ENCODE data around the gene NPAS3. TPM values are rescaled to one million over a fixed set of nuclear protein-coding genes. Genes with fewer than 3 reads are reported as not detected.

Gene NPAS3
- total and polyA plus RNA-seq, 2 donors (not counting 3 experiments of a cell fraction or from before 2014, with no cell fraction given): 0.10 to 0.13 TPM

- no peak overlapping the region for H3K27ac ChIP-seq (ENCODE audit: insufficient read depth, low read depth, low read length)
- H3K9ac ChIP-seq (replicated peaks; ENCODE audit: extremely low read depth, insufficient read depth, low read length): no peak overlapping the region
- H3K9me3 ChIP-seq (replicated peaks; ENCODE audit: control insufficient read depth, insufficient read depth, low read length): no peaks in the 10 kb centered on the region
- no peaks in the 10 kb centered on the region for H3K4me1 ChIP-seq (ENCODE audit: control insufficient read depth, extremely low read depth, insufficient read depth, low read length)
- FAIRE-seq (no peak), DNase-seq (ENCODE audit: low read depth, low spot score) (no peak)
- no peaks in the 10 kb centered on the region for H3K9me1 ChIP-seq (replicated peaks; ENCODE audit: control insufficient read depth, extremely low read depth, insufficient read depth, low read length)
- no TSS peak for BruUV-seq (replicated peaks)
- no peak for TF ChIP-seq MAX (IDR thresholded peaks at IDR 0.05; ENCODE audit: insufficient read depth, insufficient read length)
- TF ChIP-seq CTCF (IDR thresholded peaks at IDR 0.05; ENCODE audit: extremely low read depth in 1 of 2, insufficient read depth in 1 of 2, low read depth in 1 of 2, low read length in 2 of 2): no peak
- no peak for TF ChIP-seq POLR2AphosphoS5 (IDR thresholded peaks at IDR 0.05; ENCODE audit: insufficient read depth, low read depth, low read length)
- TF ChIP-seq POLR2A (IDR thresholded peaks at IDR 0.05; ENCODE audit: low read depth, low read length): no peak
- no peak for TF ChIP-seq JUN (IDR thresholded peaks at IDR 0.05; ENCODE audit: borderline replicate concordance, insufficient read depth, insufficient read length, low read depth)
- no peak for TF ChIP-seq MYC (IDR thresholded peaks at IDR 0.05; ENCODE audit: low read depth, low read length)
- TF ChIP-seq FOS (IDR thresholded peaks at IDR 0.05; ENCODE audit: borderline replicate concordance, insufficient read depth, low read length): no peak
- dilution Hi-C loops (cut with MboI; ENCODE audit: extremely low pct_ligation_motif_present, low sequenced_read_pairs) (no loop called here), intact Hi-C loops (cut with micrococcal nuclease) (no loop called here)
- no peaks in the 10 kb centered on the region for H4K20me1 ChIP-seq (replicated peaks; ENCODE audit: control insufficient read depth, extremely low read depth, insufficient read depth, low read length)
- ChIA-PET POLR2A (no interaction called here), CTCF (interaction anchor here (1.0 kb wide), 1 partner anchor 451 kb away, joined by 3 read pairs; no protein-coding TSS in a partner anchor)
- H3K79me2 ChIP-seq (ENCODE audit: control insufficient read depth, insufficient read depth, low read length): no peaks in the 10 kb centered on the region
- no peak overlapping the region for H2AFZ ChIP-seq (ENCODE audit: low read depth, low read length)
- no peaks in the 10 kb centered on the region for H3K36me3 ChIP-seq (ENCODE audit: control insufficient read depth in 2 of 2, extremely low read depth in 1 of 2, insufficient read depth in 2 of 2, low read length in 2 of 2)
- no peak overlapping the region for H3K4me3 ChIP-seq (replicated peaks in 1 of 3; ENCODE audit: insufficient read depth in 1 of 3, low read depth in 1 of 3, low read length in 3 of 3)
- H3K4me2 ChIP-seq (ENCODE audit: insufficient read depth, low read length): no peak overlapping the region
- peaks cover 2% of the 10 kb centered on the region in 2 experiments for H3K27me3 ChIP-seq (ENCODE audit: control insufficient read depth in 2 of 2, insufficient read depth in 2 of 2, low read length in 2 of 2)
These were observed 403.8 kb downstream of the NPAS3 start for GRCh38 chr14:33342299-33342974.

Measured in endothelial cell of umbilical vein (primary cell).